Stomach (tissue), 4 donors: ENCODE data around the gene USP17L22.
"Not testable (repeated sequence)": the region's sequence is repeated elsewhere in the genome, so short reads cannot be mapped to it uniquely, and the experiment has no call there.

ENCODE experiments used
- EP300 ChIP-seq: sonication (generic); formaldehyde crosslinking; IDR thresholded peaks from one replicate; pipeline ENCODE4 v1.6.1; 2017; ENCODE audit warnings: antibody characterized with exemption
- POLR2AphosphoS5 ChIP-seq, 3 donors: sonication (generic); formaldehyde crosslinking; IDR thresholded peaks; one replicate each; pipeline ENCODE4 v1.6.1; 2016; ENCODE audit warnings: antibody characterized with exemption in 3 of 3
- TF ChIP-seq, protein P1 (sequence below), 7 experiments: fragments of 450-650 bp in 4 of 7; fragments of 200-600 bp in 3 of 7; sonication (generic) in 3 of 7; IDR thresholded peaks; one replicate each; pipeline ENCODE4 v1.5.1; 2016 to 2019; ENCODE audit warnings: antibody characterized with exemption in 7 of 7, control low read depth in 2 of 7, mild to moderate bottlenecking in 1 of 7

DNA sequence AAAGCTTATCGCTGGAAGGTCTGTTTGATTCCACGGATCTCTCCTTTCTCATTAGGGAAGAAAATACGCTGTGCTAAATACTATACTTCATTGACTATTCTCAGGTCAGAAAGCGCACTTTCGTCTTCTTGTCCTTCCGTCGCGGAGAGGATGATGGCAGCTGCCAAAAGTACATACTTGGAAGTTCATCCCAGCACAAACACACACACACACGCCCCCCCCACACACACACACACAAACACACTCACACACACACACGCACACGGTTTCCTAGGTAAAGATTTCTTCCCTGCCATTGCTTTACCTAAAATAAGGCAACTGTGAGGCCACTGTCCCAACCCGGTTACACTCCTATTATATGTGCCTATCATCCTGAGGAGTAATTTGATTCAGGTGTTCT is 29.0 kb upstream of the USP17L22 start:
- TF ChIP-seq, protein P1, sequence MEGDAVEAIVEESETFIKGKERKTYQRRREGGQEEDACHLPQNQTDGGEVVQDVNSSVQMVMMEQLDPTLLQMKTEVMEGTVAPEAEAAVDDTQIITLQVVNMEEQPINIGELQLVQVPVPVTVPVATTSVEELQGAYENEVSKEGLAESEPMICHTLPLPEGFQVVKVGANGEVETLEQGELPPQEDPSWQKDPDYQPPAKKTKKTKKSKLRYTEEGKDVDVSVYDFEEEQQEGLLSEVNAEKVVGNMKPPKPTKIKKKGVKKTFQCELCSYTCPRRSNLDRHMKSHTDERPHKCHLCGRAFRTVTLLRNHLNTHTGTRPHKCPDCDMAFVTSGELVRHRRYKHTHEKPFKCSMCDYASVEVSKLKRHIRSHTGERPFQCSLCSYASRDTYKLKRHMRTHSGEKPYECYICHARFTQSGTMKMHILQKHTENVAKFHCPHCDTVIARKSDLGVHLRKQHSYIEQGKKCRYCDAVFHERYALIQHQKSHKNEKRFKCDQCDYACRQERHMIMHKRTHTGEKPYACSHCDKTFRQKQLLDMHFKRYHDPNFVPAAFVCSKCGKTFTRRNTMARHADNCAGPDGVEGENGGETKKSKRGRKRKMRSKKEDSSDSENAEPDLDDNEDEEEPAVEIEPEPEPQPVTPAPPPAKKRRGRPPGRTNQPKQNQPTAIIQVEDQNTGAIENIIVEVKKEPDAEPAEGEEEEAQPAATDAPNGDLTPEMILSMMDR (IDR thresholded peaks at IDR 0.05), result not testable (repeated sequence)
- TF ChIP-seq POLR2AphosphoS5 (IDR thresholded peaks at IDR 0.05); EP300: not testable (repeated sequence)
